Neural cell (in vitro differentiated cells): ENCODE data around the gene SLC29A3. TPM values are rescaled to one million over a fixed set of nuclear protein-coding genes. Genes with fewer than 3 reads are reported as not detected.

Experiments
- H2AFZ ChIP-seq: fragments of 200-600, 300-800 bp; sonication (generic), shearing (Covaris generic); 2 replicates; pipeline ENCODE4 v1.6.0; 2014; ENCODE audit warnings: low read depth, mild to moderate bottlenecking, antibody characterized with exemption, low read length, moderate library complexity
- H3F3A ChIP-seq: fragments of 200-600 bp; shearing (Covaris generic); 2 replicates; pipeline ENCODE4 v1.6.1; 2016; ENCODE audit warnings: mild to moderate bottlenecking, moderate library complexity, mixed read lengths, antibody characterized with exemption, low read length; ENCODE audit not compliant: insufficient read depth, poor library complexity, severe bottlenecking
- H3K27ac ChIP-seq: fragments of 200-600, 300-800 bp; sonication (generic), shearing (Covaris generic); 2 replicates; pipeline ENCODE4 v1.5.1; 2014; ENCODE audit warnings: mild to moderate bottlenecking, low read length, moderate library complexity
- H3K27me3 ChIP-seq: fragments of 300-800, 200-600 bp; sonication (generic), shearing (Covaris generic); 2 replicates; pipeline ENCODE4 v1.6.0; 2014; ENCODE audit warnings: mild to moderate bottlenecking, low read depth, low read length, moderate library complexity; ENCODE audit not compliant: insufficient read depth
- H3K36me3 ChIP-seq: fragments of 300-800, 200-600 bp; sonication (generic), shearing (Covaris generic); 2 replicates; pipeline ENCODE4 v1.5.1; 2014; ENCODE audit warnings: mild to moderate bottlenecking, antibody characterized with exemption, low read length, moderate library complexity; ENCODE audit not compliant: insufficient read depth
- H3K4me2 ChIP-seq: fragments of 300-800, 200-600 bp; sonication (generic), shearing (Covaris generic); 2 replicates; pipeline ENCODE4 v1.6.0; 2014; ENCODE audit warnings: mild to moderate bottlenecking, low read length
- H3K4me3 ChIP-seq: fragments of 300-800, 200-600 bp; sonication (generic), shearing (Covaris generic); 2 replicates; pipeline ENCODE4 v1.5.1; 2014; ENCODE audit warnings: mild to moderate bottlenecking, low read length, moderate library complexity
- H3K79me2 ChIP-seq: fragments of 200-600 bp; shearing (Covaris generic); replicated peaks from 2 replicates; pipeline ENCODE4 v1.6.0; 2014; ENCODE audit warnings: mild to moderate bottlenecking, low read length, moderate library complexity; ENCODE audit not compliant: insufficient read depth
- H3K9ac ChIP-seq: fragments of 300-800, 200-600 bp; sonication (generic), shearing (Covaris generic); 2 replicates; pipeline ENCODE4 v1.6.1; 2016; ENCODE audit warnings: mild to moderate bottlenecking, low read length, mixed read lengths
- H3K9me2 ChIP-seq: fragments of 200-600 bp; shearing (Covaris generic); 2 replicates; pipeline ENCODE4 v1.6.1; 2016; ENCODE audit warnings: mild to moderate bottlenecking, low read length, mixed read lengths; ENCODE audit not compliant: insufficient read depth
- H3K9me3 ChIP-seq: fragments of 200-600, 300-800 bp; sonication (generic), shearing (Covaris generic); 2 replicates; pipeline ENCODE4 v1.6.1; 2016; ENCODE audit warnings: mild to moderate bottlenecking, mixed run types, low read length, moderate library complexity, mixed read lengths
- H4K20me1 ChIP-seq: fragments of 200-600 bp; shearing (Covaris generic); 2 replicates; pipeline ENCODE4 v1.6.1; 2016; ENCODE audit warnings: mild to moderate bottlenecking, mixed run types; ENCODE audit not compliant: insufficient read depth
- EP300 ChIP-seq: fragments of 450-650 bp; conservative IDR thresholded peaks from 2 replicates; pipeline ENCODE4 v1.6.1; 2014; ENCODE audit warnings: antibody characterized with exemption, mild to moderate bottlenecking, moderate library complexity; ENCODE audit not compliant: poor library complexity, severe bottlenecking
- EZH2 ChIP-seq: fragments of 200-600, 300-800 bp; shearing (Covaris generic), sonication (generic); IDR thresholded peaks from 2 replicates; pipeline ENCODE4 v1.6.1; 2014; ENCODE audit warnings: antibody characterized with exemption, low read length, borderline replicate concordance, mild to moderate bottlenecking; ENCODE audit not compliant: insufficient read depth, poor library complexity, severe bottlenecking
- MXI1 ChIP-seq: fragments of 450-650 bp; conservative IDR thresholded peaks from 2 replicates; pipeline ENCODE4 v1.6.1; 2014; ENCODE audit warnings: antibody characterized with exemption, mild to moderate bottlenecking; ENCODE audit not compliant: poor library complexity, severe bottlenecking
- POLR2AphosphoS5 ChIP-seq: IDR thresholded peaks from 2 replicates; pipeline ENCODE4 v1.6.1; 2012
- RAD21 ChIP-seq: fragments of 450-650 bp; conservative IDR thresholded peaks from 2 replicates; pipeline ENCODE4 v1.6.1; 2014; ENCODE audit warnings: antibody characterized with exemption, mild to moderate bottlenecking, moderate library complexity
- REST ChIP-seq: IDR thresholded peaks from 2 replicates; pipeline ENCODE4 v1.6.1; 2012; ENCODE audit warnings: borderline replicate concordance
- SMC3 ChIP-seq: fragments of 450-650 bp; conservative IDR thresholded peaks from 2 replicates; pipeline ENCODE4 v1.6.1; 2014; ENCODE audit warnings: antibody characterized with exemption, mild to moderate bottlenecking, moderate library complexity; ENCODE audit not compliant: poor library complexity
- TAF1 ChIP-seq: IDR thresholded peaks from 2 replicates; pipeline ENCODE4 v1.6.1; 2012; ENCODE audit warnings: low read depth
- polyA plus RNA-seq: library from polyadenylated mRNA; depleted of rRNA; stranded (reverse); fragments of >200 nt; gene quantifications from 2 replicates; pipeline ENCODE4 v1.2.3, GENCODE V29; 2014
- TF ChIP-seq, protein P1 (sequence below): fragments of 450-650 bp; IDR thresholded peaks from 2 replicates; pipeline ENCODE4 v1.5.1; 2014; ENCODE audit warnings: antibody characterized with exemption, mild to moderate bottlenecking, moderate library complexity; ENCODE audit not compliant: poor library complexity, severe bottlenecking

The SLC29A3 gene
- polyA plus RNA-seq, 1 donor from 2014 or later, result 2.3 TPM

GRCh38 chr10:71355886-71356285, 36.8 kb downstream of the SLC29A3 start:
- Histone ChIP-seq H3K9me2 (no peaks in the 10 kb centered on the region), H2AFZ (no peak overlapping the region), H3F3A (no peaks in the 10 kb centered on the region), H3K9me3 (no peaks in the 10 kb centered on the region), H3K9ac (no peak overlapping the region), H3K4me2 (no peak overlapping the region), H3K27me3 (no peaks in the 10 kb centered on the region), H3K4me3 (no peak overlapping the region), H3K36me3 (no peaks in the 10 kb centered on the region), H4K20me1 (no peaks in the 10 kb centered on the region), H3K79me2 (no peaks in the 10 kb centered on the region), H3K27ac (no peak overlapping the region)
- no peak for TF ChIP-seq MXI1
- TF ChIP-seq REST, result no peak
- TF ChIP-seq RAD21, result no peak
- no peak for TF ChIP-seq POLR2AphosphoS5
- TF ChIP-seq TAF1, result no peak
- no peak for TF ChIP-seq SMC3
- no peak for TF ChIP-seq EZH2
- TF ChIP-seq, protein P1, sequence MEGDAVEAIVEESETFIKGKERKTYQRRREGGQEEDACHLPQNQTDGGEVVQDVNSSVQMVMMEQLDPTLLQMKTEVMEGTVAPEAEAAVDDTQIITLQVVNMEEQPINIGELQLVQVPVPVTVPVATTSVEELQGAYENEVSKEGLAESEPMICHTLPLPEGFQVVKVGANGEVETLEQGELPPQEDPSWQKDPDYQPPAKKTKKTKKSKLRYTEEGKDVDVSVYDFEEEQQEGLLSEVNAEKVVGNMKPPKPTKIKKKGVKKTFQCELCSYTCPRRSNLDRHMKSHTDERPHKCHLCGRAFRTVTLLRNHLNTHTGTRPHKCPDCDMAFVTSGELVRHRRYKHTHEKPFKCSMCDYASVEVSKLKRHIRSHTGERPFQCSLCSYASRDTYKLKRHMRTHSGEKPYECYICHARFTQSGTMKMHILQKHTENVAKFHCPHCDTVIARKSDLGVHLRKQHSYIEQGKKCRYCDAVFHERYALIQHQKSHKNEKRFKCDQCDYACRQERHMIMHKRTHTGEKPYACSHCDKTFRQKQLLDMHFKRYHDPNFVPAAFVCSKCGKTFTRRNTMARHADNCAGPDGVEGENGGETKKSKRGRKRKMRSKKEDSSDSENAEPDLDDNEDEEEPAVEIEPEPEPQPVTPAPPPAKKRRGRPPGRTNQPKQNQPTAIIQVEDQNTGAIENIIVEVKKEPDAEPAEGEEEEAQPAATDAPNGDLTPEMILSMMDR, result no peak
- TF ChIP-seq EP300, result no peak

DNA sequence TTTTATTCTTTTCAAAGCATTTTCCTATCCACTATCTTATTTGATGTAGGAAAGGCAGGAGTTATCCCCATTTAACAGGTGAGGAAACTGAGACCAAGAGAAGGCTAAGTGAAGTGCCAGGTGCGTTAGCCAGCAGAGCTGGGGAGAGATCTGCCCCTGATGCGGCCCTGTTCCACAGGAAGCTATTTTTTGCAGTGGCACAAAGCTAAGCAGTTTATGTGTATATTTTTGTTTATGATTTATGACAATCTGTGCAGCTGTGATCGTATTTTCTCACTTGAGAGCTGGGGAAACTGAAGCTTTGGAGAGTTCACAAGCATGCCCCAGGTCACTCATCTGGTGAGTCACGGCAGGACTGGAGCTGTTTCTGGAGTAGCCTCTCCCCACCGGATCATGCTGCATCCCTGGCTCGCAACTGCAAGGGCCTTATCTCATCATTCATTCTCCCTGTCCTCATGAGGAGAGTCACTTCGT, 38.8 kb downstream of the SLC29A3 start:
- no peak overlapping the region for H2AFZ ChIP-seq
- H3K4me2 ChIP-seq, result no peak overlapping the region
- no peak overlapping the region for H3K9ac ChIP-seq
- H3K9me2 ChIP-seq, result no peaks in the 10 kb centered on the region
- no peak for TF ChIP-seq EZH2
- no peak for TF ChIP-seq TAF1
- no peak for TF ChIP-seq EP300
- no peak for TF ChIP-seq REST
- no peak for TF ChIP-seq POLR2AphosphoS5
- TF ChIP-seq RAD21, result no peak
- no peak for TF ChIP-seq SMC3
- no peak for TF ChIP-seq MXI1
- no peaks in the 10 kb centered on the region for H3K36me3 ChIP-seq
- H4K20me1 ChIP-seq, result no peaks in the 10 kb centered on the region
- H3K27ac ChIP-seq, result no peak overlapping the region
- no peaks in the 10 kb centered on the region for H3F3A ChIP-seq
- H3K79me2 ChIP-seq, result no peaks in the 10 kb centered on the region
- no peaks in the 10 kb centered on the region for H3K9me3 ChIP-seq
- no peaks in the 10 kb centered on the region for H3K27me3 ChIP-seq
- no peak overlapping the region for H3K4me3 ChIP-seq
